B cell (primary cell): ENCODE results near the gene RAB15.

Experiments
- EZH2 ChIP-seq: IDR thresholded peaks from 2 replicates; pipeline ENCODE4 v1.6.1; 2012; ENCODE audit warnings: borderline replicate concordance, low read depth, mild to moderate bottlenecking, moderate library complexity, low read length; ENCODE audit not compliant: insufficient read depth, poor library complexity, severe bottlenecking
- TF ChIP-seq, protein P1 (sequence below): fragments of 200-600 bp; IDR thresholded peaks from one replicate; pipeline ENCODE4 v1.8.0; 2022; ENCODE audit warnings: antibody characterized with exemption, mild to moderate bottlenecking

DNA sequence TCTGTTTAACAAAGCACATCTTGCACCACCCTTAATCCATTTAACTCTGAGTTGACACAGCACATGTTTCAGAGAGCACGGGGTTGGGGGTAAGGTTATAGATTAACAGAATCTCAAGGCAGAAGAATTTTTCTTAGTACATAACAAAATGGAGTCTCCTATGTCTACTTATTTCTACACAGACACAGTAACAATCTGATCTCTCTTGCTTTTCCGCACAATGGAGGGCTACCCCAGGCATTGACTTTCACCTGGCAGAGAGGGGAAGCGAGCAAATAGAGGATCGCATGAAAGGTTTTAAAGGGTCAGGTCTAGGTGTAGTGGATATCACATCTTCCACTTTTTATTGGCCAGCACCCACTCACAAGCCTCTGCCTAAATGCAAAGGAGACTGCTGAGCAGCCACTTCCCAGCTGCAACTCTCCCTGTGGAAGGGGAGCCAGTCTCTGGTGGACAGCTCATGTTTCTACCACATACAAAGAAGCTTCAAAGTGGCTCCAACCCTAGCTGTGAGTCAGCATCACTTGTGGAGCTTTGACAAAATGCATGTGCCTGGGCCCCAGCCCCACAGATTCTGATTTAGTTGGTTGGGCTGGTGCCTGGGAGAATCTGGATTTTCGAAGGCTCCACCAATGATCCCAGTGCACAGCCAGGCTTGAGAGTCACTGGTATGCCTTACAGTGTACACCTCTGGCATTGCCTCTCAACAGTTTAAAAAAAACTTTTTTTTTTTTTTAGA is 7.4 kb upstream of the RAB15 start:
- TF ChIP-seq, protein P1, sequence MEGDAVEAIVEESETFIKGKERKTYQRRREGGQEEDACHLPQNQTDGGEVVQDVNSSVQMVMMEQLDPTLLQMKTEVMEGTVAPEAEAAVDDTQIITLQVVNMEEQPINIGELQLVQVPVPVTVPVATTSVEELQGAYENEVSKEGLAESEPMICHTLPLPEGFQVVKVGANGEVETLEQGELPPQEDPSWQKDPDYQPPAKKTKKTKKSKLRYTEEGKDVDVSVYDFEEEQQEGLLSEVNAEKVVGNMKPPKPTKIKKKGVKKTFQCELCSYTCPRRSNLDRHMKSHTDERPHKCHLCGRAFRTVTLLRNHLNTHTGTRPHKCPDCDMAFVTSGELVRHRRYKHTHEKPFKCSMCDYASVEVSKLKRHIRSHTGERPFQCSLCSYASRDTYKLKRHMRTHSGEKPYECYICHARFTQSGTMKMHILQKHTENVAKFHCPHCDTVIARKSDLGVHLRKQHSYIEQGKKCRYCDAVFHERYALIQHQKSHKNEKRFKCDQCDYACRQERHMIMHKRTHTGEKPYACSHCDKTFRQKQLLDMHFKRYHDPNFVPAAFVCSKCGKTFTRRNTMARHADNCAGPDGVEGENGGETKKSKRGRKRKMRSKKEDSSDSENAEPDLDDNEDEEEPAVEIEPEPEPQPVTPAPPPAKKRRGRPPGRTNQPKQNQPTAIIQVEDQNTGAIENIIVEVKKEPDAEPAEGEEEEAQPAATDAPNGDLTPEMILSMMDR: no peak
- no peak for TF ChIP-seq EZH2
